ENCODE measurements around the gene PGBD5.

DNA sequence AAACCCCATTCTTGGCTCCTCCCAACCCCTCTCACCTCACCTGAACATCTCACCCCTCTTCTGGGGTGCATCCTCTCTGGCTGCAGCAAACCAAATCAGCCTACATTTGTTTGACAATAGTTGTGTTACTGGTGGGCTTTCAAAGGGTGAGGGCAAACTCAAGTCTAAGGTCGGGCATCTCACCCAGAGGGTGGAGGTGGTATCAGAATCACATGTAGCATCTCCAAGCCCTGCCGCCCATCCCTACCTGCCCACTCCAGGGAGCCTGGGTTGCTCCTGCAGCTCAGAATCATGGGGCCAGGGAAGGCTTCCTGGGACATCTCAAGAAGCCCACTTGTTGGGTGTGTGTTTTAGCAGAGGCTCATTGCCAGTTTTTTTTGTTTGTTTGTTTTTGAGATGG is 35.8 kb downstream of the PGBD5 start:
- TF ChIP-seq TOX (CRISPR knock-in tag; IDR thresholded peaks at IDR 0.05; ENCODE audit: borderline replicate concordance) (no peak), ZFP30 (CRISPR knock-in tag; IDR thresholded peaks at IDR 0.05) (no peak), GLIS3 (CRISPR knock-in tag; IDR thresholded peaks at IDR 0.05) (no peak), ESRRG (CRISPR knock-in tag; IDR thresholded peaks at IDR 0.05) (no peak), TCF4 (CRISPR knock-in tag; IDR thresholded peaks at IDR 0.05; ENCODE audit: borderline replicate concordance) (no peak), ARNTL (CRISPR knock-in tag; IDR thresholded peaks at IDR 0.05; ENCODE audit: borderline replicate concordance, low read depth) (no peak), ZNF8 (CRISPR knock-in tag; IDR thresholded peaks at IDR 0.05) (no peak), CSDC2 (CRISPR knock-in tag; IDR thresholded peaks at IDR 0.05) (no peak), ZFP3 (CRISPR knock-in tag; IDR thresholded peaks at IDR 0.05) (no peak)
- TF ChIP-seq, protein P1, sequence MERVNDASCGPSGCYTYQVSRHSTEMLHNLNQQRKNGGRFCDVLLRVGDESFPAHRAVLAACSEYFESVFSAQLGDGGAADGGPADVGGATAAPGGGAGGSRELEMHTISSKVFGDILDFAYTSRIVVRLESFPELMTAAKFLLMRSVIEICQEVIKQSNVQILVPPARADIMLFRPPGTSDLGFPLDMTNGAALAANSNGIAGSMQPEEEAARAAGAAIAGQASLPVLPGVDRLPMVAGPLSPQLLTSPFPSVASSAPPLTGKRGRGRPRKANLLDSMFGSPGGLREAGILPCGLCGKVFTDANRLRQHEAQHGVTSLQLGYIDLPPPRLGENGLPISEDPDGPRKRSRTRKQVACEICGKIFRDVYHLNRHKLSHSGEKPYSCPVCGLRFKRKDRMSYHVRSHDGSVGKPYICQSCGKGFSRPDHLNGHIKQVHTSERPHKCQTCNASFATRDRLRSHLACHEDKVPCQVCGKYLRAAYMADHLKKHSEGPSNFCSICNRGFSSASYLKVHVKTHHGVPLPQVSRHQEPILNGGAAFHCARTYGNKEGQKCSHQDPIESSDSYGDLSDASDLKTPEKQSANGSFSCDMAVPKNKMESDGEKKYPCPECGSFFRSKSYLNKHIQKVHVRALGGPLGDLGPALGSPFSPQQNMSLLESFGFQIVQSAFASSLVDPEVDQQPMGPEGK (CRISPR knock-in tag; IDR thresholded peaks at IDR 0.05; ENCODE audit: borderline replicate concordance): no peak
- TF ChIP-seq, protein P2, sequence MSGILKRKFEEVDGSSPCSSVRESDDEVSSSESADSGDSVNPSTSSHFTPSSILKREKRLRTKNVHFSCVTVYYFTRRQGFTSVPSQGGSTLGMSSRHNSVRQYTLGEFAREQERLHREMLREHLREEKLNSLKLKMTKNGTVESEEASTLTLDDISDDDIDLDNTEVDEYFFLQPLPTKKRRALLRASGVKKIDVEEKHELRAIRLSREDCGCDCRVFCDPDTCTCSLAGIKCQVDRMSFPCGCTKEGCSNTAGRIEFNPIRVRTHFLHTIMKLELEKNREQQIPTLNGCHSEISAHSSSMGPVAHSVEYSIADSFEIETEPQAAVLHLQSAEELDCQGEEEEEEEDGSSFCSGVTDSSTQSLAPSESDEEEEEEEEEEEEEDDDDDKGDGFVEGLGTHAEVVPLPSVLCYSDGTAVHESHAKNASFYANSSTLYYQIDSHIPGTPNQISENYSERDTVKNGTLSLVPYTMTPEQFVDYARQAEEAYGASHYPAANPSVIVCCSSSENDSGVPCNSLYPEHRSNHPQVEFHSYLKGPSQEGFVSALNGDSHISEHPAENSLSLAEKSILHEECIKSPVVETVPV (CRISPR knock-in tag; IDR thresholded peaks at IDR 0.05): no peak
- TF ChIP-seq, protein P3, sequence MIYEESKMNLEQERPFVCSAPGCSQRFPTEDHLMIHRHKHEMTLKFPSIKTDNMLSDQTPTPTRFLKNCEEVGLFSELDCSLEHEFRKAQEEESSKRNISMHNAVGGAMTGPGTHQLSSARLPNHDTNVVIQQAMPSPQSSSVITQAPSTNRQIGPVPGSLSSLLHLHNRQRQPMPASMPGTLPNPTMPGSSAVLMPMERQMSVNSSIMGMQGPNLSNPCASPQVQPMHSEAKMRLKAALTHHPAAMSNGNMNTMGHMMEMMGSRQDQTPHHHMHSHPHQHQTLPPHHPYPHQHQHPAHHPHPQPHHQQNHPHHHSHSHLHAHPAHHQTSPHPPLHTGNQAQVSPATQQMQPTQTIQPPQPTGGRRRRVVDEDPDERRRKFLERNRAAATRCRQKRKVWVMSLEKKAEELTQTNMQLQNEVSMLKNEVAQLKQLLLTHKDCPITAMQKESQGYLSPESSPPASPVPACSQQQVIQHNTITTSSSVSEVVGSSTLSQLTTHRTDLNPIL (CRISPR knock-in tag; IDR thresholded peaks at IDR 0.05; ENCODE audit: low read depth): no peak
- TF ChIP-seq, protein P4, sequence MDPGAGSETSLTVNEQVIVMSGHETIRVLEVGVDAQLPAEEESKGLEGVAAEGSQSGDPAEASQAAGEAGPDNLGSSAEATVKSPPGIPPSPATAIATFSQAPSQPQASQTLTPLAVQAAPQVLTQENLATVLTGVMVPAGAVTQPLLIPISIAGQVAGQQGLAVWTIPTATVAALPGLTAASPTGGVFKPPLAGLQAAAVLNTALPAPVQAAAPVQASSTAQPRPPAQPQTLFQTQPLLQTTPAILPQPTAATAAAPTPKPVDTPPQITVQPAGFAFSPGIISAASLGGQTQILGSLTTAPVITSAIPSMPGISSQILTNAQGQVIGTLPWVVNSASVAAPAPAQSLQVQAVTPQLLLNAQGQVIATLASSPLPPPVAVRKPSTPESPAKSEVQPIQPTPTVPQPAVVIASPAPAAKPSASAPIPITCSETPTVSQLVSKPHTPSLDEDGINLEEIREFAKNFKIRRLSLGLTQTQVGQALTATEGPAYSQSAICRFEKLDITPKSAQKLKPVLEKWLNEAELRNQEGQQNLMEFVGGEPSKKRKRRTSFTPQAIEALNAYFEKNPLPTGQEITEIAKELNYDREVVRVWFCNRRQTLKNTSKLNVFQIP (CRISPR knock-in tag; IDR thresholded peaks at IDR 0.05; ENCODE audit: borderline replicate concordance, low read depth): no peak

Data from SK-N-SH treated with all-trans-retinoic acid at 6 μM for 48 hours (cell line).